ENCODE measurements around the gene ZNF835.

- no peak for TF ChIP-seq EZH2 (IDR thresholded peaks at IDR 0.05; ENCODE audit: low read depth)
- TF ChIP-seq CTCF (conservative IDR thresholded peaks at IDR 0.05): no peak
Observed at GRCh38 chr19:56664511-56664910, 7.0 kb downstream of the ZNF835 start.

Data from PC-9 (cell line).